ENCODE measurements around the gene REC8.

Gene REC8

GRCh38 chr14:24171422-24172260 is at the start of gene REC8:
TSS of gene REC8 (plus strand) at chr14:24172080. CDS start at chr14:24172553, 473 bp downstream.
- H3K27ac ChIP-seq, result no peak within 1 kb of the TSS
- no peak for DNase-seq (ENCODE audit: low read depth, low spot score)

DNA sequence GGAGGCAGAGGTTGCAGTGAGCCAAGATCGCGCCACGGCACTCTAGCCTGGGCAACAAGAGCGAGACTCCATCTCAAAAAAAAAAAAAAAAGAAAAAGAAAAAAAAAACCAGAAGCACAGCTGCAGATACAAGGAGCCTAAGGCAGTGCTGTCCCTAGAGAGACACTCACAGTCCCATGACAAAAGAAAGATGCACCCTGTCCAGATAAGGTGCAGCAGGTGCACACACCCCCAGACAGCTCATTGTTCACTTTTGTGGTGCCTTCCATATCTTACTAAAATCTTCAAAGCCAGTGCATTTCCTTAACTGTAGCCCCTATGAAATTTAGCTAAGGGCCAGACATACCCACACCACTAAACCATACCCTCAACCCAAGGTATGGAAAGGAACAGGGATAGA is 49.5 kb upstream of the REC8 start:
- DNase-seq (ENCODE audit: low read depth, low spot score), result no peak
- H3K27ac ChIP-seq, result no peak overlapping the region

GRCh38 chr14:24122898-24123297 is 49.0 kb upstream of the REC8 start:
- H3K27ac ChIP-seq, result no peak overlapping the region
- DNase-seq (ENCODE audit: low read depth, low spot score), result no peak

DNA sequence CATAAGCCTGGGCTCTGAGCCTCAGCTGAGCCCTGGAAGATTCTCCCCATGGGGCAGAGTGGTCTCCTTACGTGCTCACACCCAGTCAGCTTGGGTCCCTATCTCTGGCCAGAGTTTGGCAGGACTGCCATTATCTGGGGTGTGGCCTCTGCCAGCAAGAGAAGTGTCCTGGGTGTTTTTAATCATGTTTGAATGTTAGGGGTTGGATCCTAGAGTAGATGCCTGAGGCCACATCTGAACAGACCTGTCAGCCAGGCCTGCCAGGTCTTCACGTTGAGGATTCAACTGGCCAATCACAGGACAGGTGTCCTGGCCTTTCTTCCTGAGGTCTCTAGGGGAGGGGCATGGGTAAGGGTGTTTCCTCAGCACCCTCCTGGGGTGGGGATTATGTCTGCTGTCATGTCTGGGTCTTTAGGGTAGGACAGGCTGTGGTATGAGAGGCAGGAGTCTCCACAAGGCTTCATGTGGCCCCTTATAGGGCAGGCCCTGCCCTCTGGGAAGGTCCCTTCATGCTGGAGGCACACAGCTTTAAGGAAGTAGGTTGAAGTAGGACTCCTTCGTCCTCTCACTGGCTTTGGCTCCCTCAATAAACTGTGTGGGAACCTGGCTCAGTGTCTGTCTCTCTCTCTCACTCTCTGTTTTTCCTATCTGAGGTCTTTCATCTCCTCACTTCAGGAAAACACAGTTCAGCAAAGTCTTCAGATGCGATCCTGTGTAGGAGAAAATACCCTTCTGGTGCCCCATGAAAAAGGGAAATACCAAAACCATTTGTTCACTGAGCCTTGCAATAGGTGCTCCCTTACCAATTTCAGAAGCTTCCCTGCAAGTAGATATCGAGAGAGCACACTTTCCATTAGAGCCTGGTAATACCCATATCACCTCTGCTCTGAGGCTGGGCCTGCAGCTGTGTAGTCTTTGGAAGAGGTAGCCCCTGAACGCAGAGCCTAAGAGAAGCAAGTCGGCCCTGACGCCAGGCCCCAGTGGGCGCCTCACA is 48.2 kb upstream of the REC8 start:
- no peak for DNase-seq (ENCODE audit: low read depth, low spot score)
- H3K27ac ChIP-seq, result no peak overlapping the region

GRCh38 chr14:24126939-24127338 is 44.9 kb upstream of the REC8 start:
- DNase-seq (ENCODE audit: low read depth, low spot score), result no peak

DNA sequence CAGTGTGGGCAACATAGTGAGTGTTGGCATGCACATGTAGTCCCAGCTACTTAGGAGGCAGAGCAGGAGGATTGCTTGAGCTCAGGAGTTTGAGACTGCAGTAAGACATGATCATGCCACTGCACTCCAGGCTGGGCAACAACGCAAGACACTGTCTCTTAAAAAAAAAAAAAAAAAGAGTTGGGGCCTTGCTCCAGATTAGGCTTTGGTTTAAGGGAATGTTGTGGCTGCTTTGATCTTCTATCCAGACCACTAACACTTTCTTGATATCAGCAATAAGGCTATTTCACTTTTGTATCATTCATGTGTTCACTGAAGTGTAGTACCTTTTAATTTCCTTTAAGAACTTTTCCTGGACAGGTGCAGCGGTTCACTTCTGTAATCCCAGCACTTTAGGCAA is 44.2 kb upstream of the REC8 start:
- no peak for DNase-seq (ENCODE audit: low read depth, low spot score)
- H3K27ac ChIP-seq, result no peak overlapping the region

More at GRCh38 chr14:24126939-24127338, 44.9 kb upstream of the REC8 start:
- no peak overlapping the region for H3K27ac ChIP-seq

DNA sequence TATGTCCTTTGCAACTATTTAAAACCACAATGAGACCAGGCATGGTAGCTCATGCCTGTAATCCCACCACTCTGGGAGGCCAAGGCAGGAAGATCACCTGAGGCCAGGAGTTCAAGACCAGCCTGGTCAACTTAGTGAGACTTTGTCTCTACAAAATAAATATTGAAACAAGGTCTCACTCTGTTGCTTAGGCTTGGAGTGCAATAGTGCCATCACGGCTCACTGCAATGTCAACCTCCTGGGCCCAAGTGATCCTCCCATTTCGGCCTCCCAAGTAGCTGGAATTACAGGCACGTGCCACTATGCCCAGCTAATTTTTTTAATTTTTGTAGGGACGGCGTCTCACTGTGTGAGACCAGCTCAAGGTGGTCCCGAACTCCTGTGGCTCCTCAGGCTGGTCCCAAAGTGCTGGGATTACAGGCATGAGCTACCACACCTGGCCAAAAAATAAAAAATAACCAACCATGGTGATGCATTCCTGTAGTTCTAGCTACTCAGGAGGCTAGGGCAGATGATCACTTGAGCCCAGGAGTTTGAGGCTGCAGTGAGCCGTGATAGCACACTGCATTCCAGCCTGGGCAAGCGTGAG is 42.4 kb upstream of the REC8 start:
- H3K27ac ChIP-seq, result no peak overlapping the region
- DNase-seq (ENCODE audit: low read depth, low spot score), result no peak

DNA sequence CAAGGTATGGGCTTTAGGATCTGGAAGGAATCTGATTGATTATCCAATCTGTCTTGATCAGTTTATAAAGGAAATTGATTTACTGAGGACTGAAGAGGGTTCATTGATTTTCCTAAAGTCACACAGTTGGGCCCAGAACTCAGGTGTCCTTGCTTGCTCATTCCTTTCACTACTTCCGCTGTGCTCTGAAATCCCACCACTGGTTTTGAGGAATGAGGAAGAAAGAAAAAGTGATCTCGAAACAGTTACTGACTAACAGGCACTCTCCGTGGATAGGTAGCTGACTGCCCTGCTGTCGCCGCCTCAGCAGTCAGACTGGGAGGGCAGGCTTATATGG is 41.5 kb upstream of the REC8 start, which contains the start of gene FITM1:
FITM1 (plus strand) TSS at position 280 of the 337 bp plus-strand sequence. CDS start 905 bp downstream, outside the sequence.
- no peak within 1 kb of the TSS for H3K27ac ChIP-seq

DNA sequence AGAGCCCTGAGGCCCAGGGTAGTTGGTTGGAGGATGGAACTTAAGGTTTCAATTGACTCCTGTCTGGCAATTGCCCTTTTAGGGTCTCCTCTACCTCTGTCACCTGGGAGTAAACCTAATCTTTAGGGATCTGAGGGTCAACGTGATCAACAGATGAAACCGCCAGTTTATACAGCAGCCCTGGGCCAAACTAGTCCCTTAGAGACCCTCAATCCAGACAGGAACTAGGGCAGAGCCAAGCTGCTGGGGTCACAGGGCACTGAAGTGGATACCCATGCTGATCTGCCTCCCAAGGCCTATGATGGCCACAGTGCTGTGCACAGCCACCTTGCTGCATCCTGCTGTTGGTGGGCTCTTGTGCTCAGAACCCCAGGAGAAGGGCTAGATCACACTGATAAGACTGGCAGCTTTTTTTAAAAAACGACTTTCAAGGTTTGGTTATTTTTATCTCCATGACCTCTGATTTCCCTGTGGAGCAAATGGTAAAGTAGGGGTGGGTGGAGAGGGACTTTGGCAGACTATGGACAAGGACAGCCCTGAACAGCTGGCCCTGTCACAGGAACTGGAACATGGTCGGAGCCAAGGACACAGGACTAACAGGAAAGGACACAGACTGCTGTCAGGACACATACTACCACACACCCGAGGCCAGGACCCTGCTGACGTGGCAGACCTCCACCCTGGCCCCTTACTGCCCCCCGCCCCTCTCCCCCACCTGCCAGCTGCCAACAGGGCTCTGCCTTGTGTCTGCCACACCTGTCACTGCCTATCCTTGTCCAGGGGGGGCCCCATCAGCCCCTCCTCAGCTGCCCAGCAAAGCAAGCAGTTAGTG is 40.9 kb upstream of the REC8 start:
- H3K27ac ChIP-seq, result no peak overlapping the region
- DNase-seq (ENCODE audit: low read depth, low spot score), result no peak

More for the DNA sequence above, 41.5 kb upstream of the REC8 start, which contains the start of gene FITM1:
- DNase-seq (ENCODE audit: low read depth, low spot score), result no peak

DNA sequence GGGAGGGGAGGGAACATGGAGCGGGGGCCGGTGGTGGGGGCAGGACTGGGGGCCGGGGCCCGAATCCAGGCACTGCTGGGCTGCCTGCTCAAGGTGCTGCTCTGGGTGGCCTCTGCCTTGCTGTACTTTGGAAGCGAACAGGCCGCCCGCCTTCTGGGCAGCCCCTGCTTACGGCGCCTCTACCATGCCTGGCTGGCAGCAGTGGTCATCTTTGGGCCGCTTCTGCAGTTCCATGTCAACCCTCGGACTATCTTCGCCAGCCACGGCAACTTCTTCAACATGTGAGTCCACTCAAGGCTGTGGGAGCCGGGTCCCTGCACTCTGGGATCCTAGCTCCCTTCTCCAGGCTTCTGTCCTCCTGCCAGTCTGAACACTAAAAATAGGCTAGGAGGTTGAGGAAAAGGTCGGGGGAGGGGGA is 40.3 kb upstream of the REC8 start:
- H3K27ac ChIP-seq, result no peak overlapping the region
- no peak for DNase-seq (ENCODE audit: low read depth, low spot score)

- H3K27ac ChIP-seq, result no peak overlapping the region
- DNase-seq (ENCODE audit: low read depth, low spot score), result peak; percentile 24
Measured at GRCh38 chr14:24132061-24132685, 39.7 kb upstream of the REC8 start.

DNA sequence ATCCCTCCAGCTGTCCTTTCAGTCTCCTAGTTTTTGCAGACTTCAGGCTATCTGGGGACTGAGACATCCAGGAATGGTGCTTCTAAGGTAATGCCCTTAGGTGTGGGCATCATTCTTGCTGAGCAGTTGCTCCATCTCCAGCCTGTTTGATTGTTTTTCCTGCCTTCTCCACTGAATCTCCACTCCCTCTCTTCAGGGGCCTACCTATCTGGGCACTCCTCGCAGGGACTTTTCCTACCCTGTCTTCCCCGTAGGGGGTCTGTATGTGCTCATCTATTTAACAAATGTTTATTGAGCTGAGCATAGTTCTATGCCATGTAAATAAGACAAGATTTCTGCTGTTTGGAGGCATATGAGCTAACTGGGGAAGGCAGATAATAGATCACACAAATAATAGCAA is 38.9 kb upstream of the REC8 start:
- H3K27ac ChIP-seq, result no peak overlapping the region
- DNase-seq (ENCODE audit: low read depth, low spot score), result no peak

DNA sequence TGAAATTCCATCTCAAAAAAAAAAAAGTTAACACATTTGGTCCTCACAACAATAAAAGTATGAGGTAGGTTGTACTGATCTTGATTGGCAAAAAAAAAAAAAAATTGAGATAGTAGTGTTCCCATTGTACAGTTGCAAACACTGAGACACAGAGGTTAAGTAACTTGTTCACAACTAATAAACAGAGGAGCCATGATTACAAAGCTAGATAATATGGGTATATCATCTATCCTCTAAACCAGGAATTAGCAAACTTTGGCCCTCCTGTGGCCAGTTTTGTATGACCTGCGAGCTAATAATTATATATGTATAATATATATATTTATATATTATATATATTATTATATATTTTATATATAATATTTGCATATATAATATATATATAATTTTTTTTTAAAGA is 38.1 kb upstream of the REC8 start:
- H3K27ac ChIP-seq, result no peak overlapping the region
- no peak for DNase-seq (ENCODE audit: low read depth, low spot score)

DNA sequence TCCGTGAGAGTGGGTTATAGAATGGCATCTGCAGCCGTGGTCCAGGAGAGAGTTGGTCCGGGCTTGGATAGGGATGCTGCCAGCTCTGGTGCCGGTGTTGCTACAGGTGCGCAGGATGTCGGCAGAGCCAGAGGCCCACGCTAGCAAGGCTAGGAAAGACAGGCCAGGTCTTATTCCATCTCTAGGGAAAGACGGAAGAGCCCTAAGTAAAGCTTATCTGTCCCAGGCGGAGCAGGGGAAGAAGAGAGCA is 36.4 kb upstream of the REC8 start:
- peak overlapping the region; percentile 36 for H3K27ac ChIP-seq
- DNase-seq (ENCODE audit: low read depth, low spot score), result no peak

- peak within 1 kb of the TSS; percentile 36 for H3K27ac ChIP-seq
- no peak for DNase-seq (ENCODE audit: low read depth, low spot score)
Measured at GRCh38 chr14:24135834-24136683, 35.8 kb upstream of the REC8 start, which contains the start of gene PSME1. TSS of gene PSME1 (plus strand) at chr14:24136194. CDS start at chr14:24136263, 69 bp downstream.

- no peak for DNase-seq (ENCODE audit: low read depth, low spot score)
- H3K27ac ChIP-seq, result peak overlapping the region; percentile 36
Measured at GRCh38 chr14:24136684-24137528, 35.0 kb upstream of the REC8 start.

GRCh38 chr14:24137529-24138395 is 34.1 kb upstream of the REC8 start:
- no peak overlapping the region for H3K27ac ChIP-seq
- no peak for DNase-seq (ENCODE audit: low read depth, low spot score)
